GM18505 (cell line): ENCODE results near the gene MCC.

Source experiments
- ATAC-seq: cut with Tn5 transposase; IDR thresholded peaks from one replicate; pipeline ENCODE4 v1.9.1; 2021; ENCODE audit not compliant: unreplicated experiment
- POLR2A ChIP-seq: IDR thresholded peaks from 4 replicates; pipeline ENCODE4 v1.6.1; 2011; ENCODE audit warnings: borderline replicate concordance; ENCODE audit not compliant: insufficient read depth, insufficient read length; ENCODE audit errors: extremely low read depth

MCC gene

GRCh38 chr5:113487781-113488644, at the start of gene MCC:
MCC (minus strand) TSS chr5:113488453.
- no peak for TF ChIP-seq POLR2A
- no peak for ATAC-seq

DNA sequence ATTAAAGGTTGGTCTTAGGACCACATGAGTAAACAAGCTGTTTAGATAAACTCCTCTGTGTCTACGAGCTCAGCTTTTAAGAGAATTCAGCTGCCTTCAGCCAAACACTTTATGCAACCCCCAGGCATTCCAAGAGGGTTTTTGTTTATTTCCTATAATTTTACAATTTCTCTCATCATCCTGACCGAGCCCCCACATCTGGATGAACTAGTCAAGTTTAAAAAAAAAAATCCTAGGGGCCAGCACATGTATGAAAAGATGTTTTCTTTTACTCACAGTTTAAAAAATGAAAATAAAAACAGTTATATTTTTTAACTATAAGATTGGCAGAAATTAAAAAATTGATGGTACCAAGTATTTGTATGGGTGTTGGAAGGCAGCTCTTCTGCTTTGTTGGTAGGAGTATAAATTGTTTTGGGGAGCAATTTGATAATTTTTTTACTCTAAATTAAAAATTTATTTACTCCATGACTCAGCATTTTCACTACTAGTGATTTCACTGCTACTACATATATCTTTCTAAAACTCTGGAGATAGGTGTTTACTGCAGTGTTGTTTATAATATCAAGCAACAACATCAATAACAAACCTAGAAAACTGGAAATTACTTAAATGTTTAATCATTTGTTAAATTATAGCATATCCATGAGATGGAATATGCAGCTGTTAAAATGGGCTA, 43.4 kb upstream of the MCC start:
- no peak for TF ChIP-seq POLR2A
- no peak for ATAC-seq

- no peak for ATAC-seq
- no peak for TF ChIP-seq POLR2A
These were observed 39.5 kb upstream of the MCC start for GRCh38 chr5:113527746-113528145.

- TF ChIP-seq POLR2A: no peak
- ATAC-seq: no peak
These were observed 38.2 kb upstream of the MCC start for GRCh38 chr5:113526421-113526820.

DNA sequence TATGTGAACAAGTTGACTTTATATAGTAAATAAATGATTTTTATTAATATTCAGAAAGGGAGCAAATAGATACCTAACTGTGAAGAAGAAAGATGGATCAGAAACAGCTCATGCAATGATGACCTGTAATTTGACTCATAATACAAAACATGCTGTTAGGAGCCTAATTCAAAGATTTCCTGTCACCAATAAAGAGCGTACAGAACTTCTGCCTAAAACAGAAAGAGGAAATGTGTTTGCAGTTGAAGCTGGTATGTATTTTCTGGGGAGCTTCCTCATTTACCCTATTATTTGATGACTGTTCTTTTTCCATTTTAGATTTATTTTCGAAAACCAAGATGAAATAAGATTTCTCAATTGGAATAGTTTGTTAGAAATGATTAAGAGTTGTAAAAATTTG, 36.7 kb upstream of the MCC start:
- no peak for TF ChIP-seq POLR2A
- peak; percentile 75 for ATAC-seq

- TF ChIP-seq POLR2A: no peak
- ATAC-seq: no peak
These were observed 34.9 kb upstream of the MCC start for GRCh38 chr5:113523168-113523567.

- no peak for TF ChIP-seq POLR2A
- no peak for ATAC-seq
These were observed 32.6 kb upstream of the MCC start for GRCh38 chr5:113520899-113521298.

GRCh38 chr5:113520429-113520828, 32.2 kb upstream of the MCC start:
- no peak for TF ChIP-seq POLR2A
- peak; percentile 67 for ATAC-seq

GRCh38 chr5:113519412-113519811, 31.2 kb upstream of the MCC start:
- no peak for TF ChIP-seq POLR2A
- ATAC-seq: no peak

GRCh38 chr5:113518884-113519283, 30.6 kb upstream of the MCC start:
- ATAC-seq: no peak
- no peak for TF ChIP-seq POLR2A

GRCh38 chr5:113514289-113514635, 26.0 kb upstream of the MCC start:
- ATAC-seq: no peak
- TF ChIP-seq POLR2A: no peak

DNA sequence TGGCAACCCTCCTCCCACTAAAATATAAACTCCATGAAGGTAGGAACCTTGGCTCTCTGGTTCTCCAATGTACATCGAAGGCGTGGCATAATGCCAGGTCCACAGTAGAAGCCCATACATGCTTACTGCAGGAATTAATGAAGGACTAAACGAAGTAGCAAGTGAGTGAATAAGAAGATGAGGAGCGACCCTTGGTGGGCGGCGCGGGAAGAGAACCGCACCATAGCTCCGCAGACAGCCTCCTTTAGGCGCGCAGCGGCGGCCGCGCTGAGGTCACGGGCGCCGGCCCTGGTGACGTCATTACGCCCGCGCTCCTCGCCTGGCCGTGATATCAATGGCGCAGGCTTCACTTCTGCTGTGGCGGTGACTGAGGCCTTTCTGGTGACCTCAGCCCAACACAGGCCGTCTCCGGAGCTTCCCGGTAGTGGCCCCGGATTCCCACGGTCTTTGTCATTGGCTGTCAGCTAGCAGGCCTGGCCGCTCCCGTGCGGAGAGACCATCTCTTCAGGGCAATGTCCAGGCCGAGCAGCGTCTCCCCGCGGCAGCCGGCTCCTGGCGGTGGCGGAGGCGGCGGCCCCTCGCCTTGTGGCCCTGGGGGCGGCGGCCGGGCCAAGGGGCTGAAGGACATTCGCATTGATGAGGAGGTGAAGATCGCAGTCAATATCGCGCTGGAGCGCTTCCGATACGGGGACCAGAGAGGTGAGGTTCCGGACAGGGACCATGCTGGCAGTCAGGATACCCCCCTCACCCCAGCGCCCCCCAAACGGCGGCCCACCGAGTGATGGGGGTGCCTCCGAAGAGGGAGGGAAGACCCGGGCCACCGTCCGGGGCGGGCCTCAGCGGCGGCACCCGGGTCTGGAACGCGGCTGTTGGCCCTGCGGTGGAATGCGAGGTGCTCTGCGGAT, 25.4 kb upstream of the MCC start, which contains the start of gene YTHDC2:
TSS of gene YTHDC2 (plus strand) at position 311 of the 905 bp plus-strand sequence. CDS start at position 513, 202 bp downstream.
- ATAC-seq: peak; percentile 99
- peak; percentile 91 for TF ChIP-seq POLR2A

- no peak for TF ChIP-seq POLR2A
- ATAC-seq: no peak
These were observed 24.1 kb upstream of the MCC start for GRCh38 chr5:113512341-113512740.
